H1 (cell line): ENCODE data around the gene USP49. TPM values are rescaled to one million over a fixed set of nuclear protein-coding genes. Genes with fewer than 3 reads are reported as not detected.

Experiments
- CTCF ChIA-PET: fragments of 300-600 bp; sonication (Branson Sonifier 250); formaldehyde crosslinking; loops from one replicate; lab custom pipeline; 2021; ENCODE audit not compliant: partially characterized antibody; lab: Charles Lee
- POLR2A ChIA-PET: fragments of 300-600 bp; sonication (Branson Sonifier 250); formaldehyde crosslinking; loops from one replicate; lab custom pipeline; 2021; ENCODE audit warnings: inconsistent platforms; ENCODE audit not compliant: partially characterized antibody; lab: Charles Lee
- DNase-seq, 2 experiments: peaks; one replicate each; pipeline versions ENCODE4 v3.0.0 to v3.0.0-alpha.2; 2010 to 2022; ENCODE audit warnings: low spot score in 2 of 2, low read depth in 1 of 2, mixed read lengths in 1 of 2
- FAIRE-seq: peaks from 2 replicates; lab custom pipeline; 2011; peaks lifted over from hg19 to GRCh38; lab: Jason Lieb, UNC
- H2AFZ ChIP-seq: 2 replicates; pipeline ENCODE4 v1.8.1; 2012; ENCODE audit warnings: low read length, inconsistent platforms
- H2AK5ac ChIP-seq: 2 replicates; pipeline ENCODE4 v1.6.1; 2013; ENCODE audit warnings: low read depth, low read length
- H2BK120ac ChIP-seq: replicated peaks from 2 replicates; pipeline ENCODE3; 2013; ENCODE audit warnings: low read depth, low read length, inconsistent platforms
- H2BK12ac ChIP-seq: 2 replicates; pipeline ENCODE4 v1.6.1; 2013; ENCODE audit warnings: low read depth, low read length
- H2BK15ac ChIP-seq: 2 replicates; pipeline ENCODE4 v1.6.1; 2013; ENCODE audit warnings: low read length
- H2BK20ac ChIP-seq: 2 replicates; pipeline ENCODE4 v1.6.1; 2013; ENCODE audit warnings: low read length
- H2BK5ac ChIP-seq: 2 replicates; pipeline ENCODE4 v1.6.1; 2013; ENCODE audit warnings: low read depth, low read length
- H3K14ac ChIP-seq: 2 replicates; pipeline ENCODE4 v1.6.1; 2013; ENCODE audit warnings: inconsistent platforms; ENCODE audit not compliant: insufficient read length
- H3K18ac ChIP-seq: 2 replicates; pipeline ENCODE4 v1.6.1; 2013; ENCODE audit warnings: low read length; ENCODE audit errors: extremely low read depth
- H3K23ac ChIP-seq: 2 replicates; pipeline ENCODE4 v1.6.1; 2013; ENCODE audit warnings: inconsistent platforms; ENCODE audit not compliant: insufficient read length
- H3K23me2 ChIP-seq: 2 replicates; pipeline ENCODE4 v1.6.1; 2013; ENCODE audit warnings: low read depth, low read length
- H3K27ac ChIP-seq: 2 replicates; pipeline ENCODE4 v1.6.1; 2011; ENCODE audit warnings: low read depth, low read length, inconsistent platforms
- H3K27me3 ChIP-seq, 4 experiments: replicated peaks in 1 of 4; 1 replicate in 1 of 4; 2 replicates in 3 of 4; pipeline versions ENCODE4 v1.6.1 to v1.8.1; 2011 to 2013; ENCODE audit warnings: low read length in 3 of 4, mild to moderate bottlenecking in 3 of 4, inconsistent platforms in 2 of 4, mixed read lengths in 2 of 4, moderate library complexity in 1 of 4; ENCODE audit not compliant: control insufficient read depth in 3 of 4, insufficient read depth in 3 of 4; ENCODE audit errors: extremely low read depth in 1 of 4
- H3K36me3 ChIP-seq, 4 experiments: 2 replicates each; pipeline versions ENCODE4 v1.6.1 to v1.8.1; 2011 to 2013; ENCODE audit warnings: mild to moderate bottlenecking in 4 of 4, low read length in 3 of 4, moderate library complexity in 2 of 4, control low read depth in 1 of 4, inconsistent platforms in 1 of 4; ENCODE audit not compliant: insufficient read depth in 4 of 4, control insufficient read depth in 2 of 4
- H3K4ac ChIP-seq: replicated peaks from 2 replicates; pipeline ENCODE3; 2013; ENCODE audit warnings: low read length, low read depth, mixed read lengths, inconsistent platforms; ENCODE audit not compliant: insufficient read length
- H3K4me1 ChIP-seq, 4 experiments: replicated peaks in 1 of 4; 1 replicate in 1 of 4; 2 replicates in 3 of 4; pipeline versions ENCODE4 v1.6.1 to v1.8.1; 2011 to 2013; ENCODE audit warnings: low read length in 3 of 4, inconsistent platforms in 2 of 4, mixed read lengths in 1 of 4; ENCODE audit not compliant: insufficient read depth in 4 of 4, control insufficient read depth in 3 of 4
- H3K4me2 ChIP-seq, 2 experiments: 2 replicates each; pipeline versions ENCODE4 v1.6.1 to v1.8.1; 2011 to 2013; ENCODE audit warnings: low read depth in 2 of 2, low read length in 2 of 2, control low read depth in 1 of 2, inconsistent platforms in 1 of 2, mild to moderate bottlenecking in 1 of 2; ENCODE audit not compliant: insufficient read depth in 1 of 2
- H3K4me3 ChIP-seq, 4 experiments: fragments of 200-600, 300-600 bp in 1 of 4; sonication (generic), shearing (Covaris generic), sonication (Bioruptor Twin) in 1 of 4; 2 replicates each; pipeline versions ENCODE4 v1.5.1 to v1.8.1; 2011 to 2016; ENCODE audit warnings: low read length in 4 of 4, low read depth in 3 of 4, control low read depth in 2 of 4, inconsistent platforms in 2 of 4, mild to moderate bottlenecking in 2 of 4, mixed read lengths in 1 of 4, moderate library complexity in 1 of 4; ENCODE audit not compliant: insufficient read depth in 2 of 4; ENCODE audit errors: extremely low read depth in 1 of 4
- H3K56ac ChIP-seq: replicated peaks from 2 replicates; pipeline ENCODE3; 2013; ENCODE audit warnings: low read depth, mild to moderate bottlenecking, mixed read lengths, low read length, inconsistent platforms; ENCODE audit not compliant: insufficient read length
- H3K79me1 ChIP-seq: 2 replicates; pipeline ENCODE4 v1.6.1; 2013; ENCODE audit warnings: low read depth, low read length, control low read depth
- H3K79me2 ChIP-seq, 2 experiments: 2 replicates each; pipeline versions ENCODE4 v1.6.1 to v1.8.1; 2012 to 2013; ENCODE audit warnings: low read length in 2 of 2, mild to moderate bottlenecking in 2 of 2, inconsistent platforms in 1 of 2; ENCODE audit not compliant: insufficient read depth in 2 of 2, control insufficient read depth in 1 of 2
- H3K9ac ChIP-seq, 4 experiments: replicated peaks in 1 of 4; 1 replicate in 1 of 4; 2 replicates in 3 of 4; pipeline versions ENCODE4 v1.6.1 to v1.8.1; 2011 to 2013; ENCODE audit warnings: low read depth in 3 of 4, low read length in 3 of 4, control low read depth in 2 of 4, mild to moderate bottlenecking in 2 of 4, moderate library complexity in 2 of 4, inconsistent platforms in 1 of 4; ENCODE audit errors: extremely low read depth in 1 of 4
- H3K9me3 ChIP-seq, 2 experiments: 2 replicates each; pipeline versions ENCODE4 v1.6.1 to v1.8.1; 2012 to 2013; ENCODE audit warnings: mild to moderate bottlenecking in 2 of 2, moderate library complexity in 2 of 2, control low read depth in 1 of 2, inconsistent platforms in 1 of 2, low read depth in 1 of 2, low read length in 1 of 2, mixed read lengths in 1 of 2; ENCODE audit not compliant: insufficient read depth in 2 of 2
- H4K20me1 ChIP-seq, 2 experiments: replicated peaks in 1 of 2; 2 replicates each; pipeline versions ENCODE3 to v1.8.1; 2011 to 2013; ENCODE audit warnings: inconsistent platforms in 2 of 2, low read length in 2 of 2, mild to moderate bottlenecking in 1 of 2; ENCODE audit not compliant: insufficient read depth in 2 of 2, control insufficient read depth in 1 of 2
- H4K5ac ChIP-seq: 2 replicates; pipeline ENCODE4 v1.6.1; 2013; ENCODE audit warnings: low read length, low read depth, mixed read lengths, inconsistent platforms; ENCODE audit not compliant: insufficient read length
- H4K8ac ChIP-seq: 2 replicates; pipeline ENCODE4 v1.8.0; 2013; ENCODE audit warnings: mild to moderate bottlenecking, moderate library complexity, low read length, inconsistent platforms; ENCODE audit not compliant: insufficient read depth; ENCODE audit errors: extremely low read depth
- H4K91ac ChIP-seq: replicated peaks from 2 replicates; pipeline ENCODE3; 2013; ENCODE audit warnings: low read length, mixed read lengths, inconsistent platforms; ENCODE audit not compliant: insufficient read length
- EGR1 ChIP-seq: IDR thresholded peaks from 2 replicates; pipeline ENCODE4 v1.6.1; 2011; ENCODE audit warnings: low read depth, low read length, borderline replicate concordance
- GABPA ChIP-seq: IDR thresholded peaks from 2 replicates; pipeline ENCODE4 v1.6.1; 2011; ENCODE audit warnings: mild to moderate bottlenecking, low read length, moderate library complexity, borderline replicate concordance; ENCODE audit not compliant: insufficient read depth
- HDAC2 ChIP-seq, 2 experiments: fragments of 300-600 bp in 1 of 2; sonication (generic) in 1 of 2; IDR thresholded peaks; 2 replicates each; pipeline ENCODE4 v1.6.1; 2011 to 2012; ENCODE audit warnings: low read depth in 2 of 2, low read length in 2 of 2, mild to moderate bottlenecking in 2 of 2, moderate library complexity in 2 of 2, borderline replicate concordance in 1 of 2, inconsistent platforms in 1 of 2
- JUND ChIP-seq: IDR thresholded peaks from 2 replicates; pipeline ENCODE4 v1.6.1; 2011; ENCODE audit warnings: mild to moderate bottlenecking, improper control_type of control experiment, low read length
- KDM4A ChIP-seq: IDR thresholded peaks from one replicate; pipeline ENCODE4 v1.7.1; 2012; ENCODE audit warnings: low read depth, mild to moderate bottlenecking, moderate library complexity, low read length, inconsistent platforms; ENCODE audit not compliant: severe bottlenecking
- POU5F1 ChIP-seq: IDR thresholded peaks from 2 replicates; pipeline ENCODE4 v1.6.1; 2011; ENCODE audit warnings: low read depth, mild to moderate bottlenecking, low read length, moderate library complexity
- RFX5 ChIP-seq: IDR thresholded peaks from 2 replicates; pipeline ENCODE4 v1.6.1; 2011; ENCODE audit warnings: low read depth, low read length, improper control_type of control experiment, borderline replicate concordance
- TAF7 ChIP-seq: optimal IDR thresholded peaks from 2 replicates; pipeline ENCODE3; 2011; ENCODE audit warnings: low read depth, mild to moderate bottlenecking, inconsistent platforms, low read length, moderate library complexity, borderline replicate concordance
- TEAD4 ChIP-seq: IDR thresholded peaks from 2 replicates; pipeline ENCODE4 v1.6.1; 2012; ENCODE audit warnings: low read depth, low read length, inconsistent platforms, mixed read lengths
- USF2 ChIP-seq: IDR thresholded peaks from 2 replicates; pipeline ENCODE4 v1.6.1; 2011; ENCODE audit warnings: low read length, improper control_type of control experiment
- YY1 ChIP-seq: IDR thresholded peaks from 2 replicates; pipeline ENCODE4 v1.6.1; 2011; ENCODE audit warnings: low read depth, mild to moderate bottlenecking, low read length
- WGBS, 2 experiments: shearing (Covaris generic) in 1 of 2; methylation state at CpG; one replicate each; pipeline versions ENCODE4 v1.1.6 to v1.1.7; 2013 to 2015; ENCODE audit warnings: low lambda C conversion rate in 2 of 2, mixed read lengths in 2 of 2, inconsistent platforms in 1 of 2, low coverage in 1 of 2, missing lambda C conversion rate in 1 of 2; ENCODE audit not compliant: insufficient replicate concordance in 2 of 2, insufficient coverage in 1 of 2, insufficient read length in 1 of 2; ENCODE audit errors: extremely low coverage in 1 of 2, missing lambda C conversion rate in 1 of 2; 5-methylcytosine and 5-hydroxymethylcytosine counted together
- polyA plus RNA-seq, 7 experiments: library from polyadenylated mRNA; depleted of rRNA in 3 of 7; stranded (reverse) in 5 of 7; unstranded in 2 of 7; fragments of >200 nt in 5 of 7; fragments of 200-250 nt in 2 of 7; gene quantifications; 1 replicate in 5 of 7; 2 replicates in 1 of 7; 4 replicates in 1 of 7; pipeline versions ENCODE4 v1.2.1 to v1.2.3, GENCODE V29; 2011 to 2013; ENCODE audit warnings: missing spikeins in 2 of 7, mixed read lengths in 2 of 7
- total RNA-seq: library from RNA; stranded (reverse); fragmentation: NEBNext Ultra II Directional; extraction: Animal tissue kit (Norgen Biotek cat#: 25700); gene quantifications from 2 replicates; pipeline ENCODE4 v1.2.1, GENCODE V29; 2021

USP49 gene
- total and polyA plus RNA-seq, 2 of the 8 experiments (the other 6 are each of a cell fraction or from before 2014, with no cell fraction given) = 6.9 to 24.4 TPM

GRCh38 chr6:41914869-41915530, 19.8 kb upstream of the USP49 start:
- 92% methylated on average over 4 of the region's 4 CpGs; no CpG with 5 or more reads in 1 of the 2 experiments for WGBS, 2 experiments
- TF ChIP-seq TAF7 (no peak), HDAC2 (IDR thresholded peaks at IDR 0.05; ENCODE audit: borderline replicate concordance in 1 of 2, low read depth in 2 of 2, low read length in 2 of 2) (no peak), USF2 (no peak), YY1 (no peak), GABPA (no peak), KDM4A (no peak), JUND (no peak), TEAD4 (no peak), POU5F1 (no peak), RFX5 (no peak), EGR1 (no peak)

More at GRCh38 chr6:41914869-41915530, 19.8 kb upstream of the USP49 start:
- POLR2A ChIA-PET = interaction anchor here (0.6 to 2.2 kb wide), 8 partner anchors 8 to 202 kb away, joined by 3 to 6 read pairs (median 3); partner anchors contain the start of gene USP49
- H3K4me1 ChIP-seq = peaks cover 0 to 3% (median 0%) of the 10 kb centered on the region in 4 experiments; a peak in 1 of 7 replicates
- CTCF ChIA-PET = interaction anchor here (0.7 to 1.9 kb wide), 4 partner anchors 10 to 128 kb away, joined by 3 to 6 read pairs (median 4); no protein-coding TSS in a partner anchor
- peaks cover 3 to 21% of the 10 kb centered on the region in 2 experiments; a peak in 3 of 4 replicates for H3K79me2 ChIP-seq
- H3K36me3 ChIP-seq = peaks cover 2 to 15% (median 8%) of the 10 kb centered on the region in 4 experiments; a peak in 7 of 8 replicates
- no peak overlapping the region for H4K5ac ChIP-seq
- no peak overlapping the region for H3K18ac ChIP-seq
- no peaks in the 10 kb centered on the region for H3K9me3 ChIP-seq
- no peaks in the 10 kb centered on the region for H3K27me3 ChIP-seq
- H3K23ac ChIP-seq = no peak overlapping the region
- H2BK15ac ChIP-seq = no peak overlapping the region
- H3K23me2 ChIP-seq = no peaks in the 10 kb centered on the region
- no peak overlapping the region for H4K91ac ChIP-seq
- H3K4ac ChIP-seq = no peak overlapping the region
- no peak overlapping the region for H2AK5ac ChIP-seq
- H3K9ac ChIP-seq = no peak overlapping the region
- peaks cover 0 to 3% of the 10 kb centered on the region in 2 experiments for H4K20me1 ChIP-seq
- H2BK12ac ChIP-seq = no peak overlapping the region
- H4K8ac ChIP-seq = no peak overlapping the region
- no peak overlapping the region for H2AFZ ChIP-seq
- H2BK5ac ChIP-seq = no peak overlapping the region
- peaks cover 9% of the 10 kb centered on the region for H3K79me1 ChIP-seq
- no peak overlapping the region for H3K4me2 ChIP-seq
- no peak overlapping the region for H3K56ac ChIP-seq
- H3K4me3 ChIP-seq = no peak overlapping the region
- H2BK20ac ChIP-seq = no peak overlapping the region
- no peak overlapping the region for H2BK120ac ChIP-seq
- no peak for FAIRE-seq
- H3K14ac ChIP-seq = no peak overlapping the region
- no peak overlapping the region for H3K27ac ChIP-seq
- DNase-seq = no peak
